Activated naive CD4-positive, alpha-beta T cell treated with anti-CD3 and anti-CD28 coated beads, Interleukin-2, amount 50 U/mL, for 24 hours (primary cell): ENCODE results near the gene NAA11.
"Not testable (repeated sequence)": the region's sequence is repeated elsewhere in the genome, so short reads cannot be mapped to it uniquely, and the experiment has no call there.

Source experiments
- H3K27ac Mint-ChIP-seq: one replicate; pipeline ENCODE4 v1.8.0; 2021; ENCODE audit warnings: mild to moderate bottlenecking, mixed read lengths
- H3K27me3 Mint-ChIP-seq: one replicate; pipeline ENCODE4 v1.8.0; 2021; ENCODE audit warnings: mixed read lengths
- H3K36me3 Mint-ChIP-seq: one replicate; pipeline ENCODE4 v1.8.0; 2021; ENCODE audit warnings: mixed read lengths
- H3K4me1 Mint-ChIP-seq: one replicate; pipeline ENCODE4 v1.8.0; 2021; ENCODE audit warnings: mixed read lengths
- H3K4me3 Mint-ChIP-seq: one replicate; pipeline ENCODE4 v1.8.0; 2021; ENCODE audit warnings: mild to moderate bottlenecking, mixed read lengths
- H3K9me3 Mint-ChIP-seq: one replicate; pipeline ENCODE4 v1.8.0; 2021; ENCODE audit warnings: mixed read lengths

Gene NAA11

DNA sequence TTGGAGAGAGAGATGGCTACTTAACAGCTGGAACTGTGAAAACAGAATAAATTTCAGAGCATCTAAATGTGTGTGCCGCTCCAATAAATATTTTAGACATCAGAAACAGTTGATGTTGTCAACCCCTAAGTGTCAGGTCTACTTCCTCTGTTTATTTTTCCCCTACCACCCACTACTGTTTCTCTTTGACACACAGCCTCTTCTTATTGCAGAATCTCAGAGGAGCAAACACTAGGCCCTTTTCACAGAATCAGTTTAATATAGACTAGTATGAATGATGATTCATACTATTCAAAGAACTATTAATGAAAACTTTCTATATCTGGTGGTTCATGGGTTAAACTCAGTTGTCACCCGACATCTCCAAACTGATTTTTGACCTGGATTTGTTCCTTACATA is 33.9 kb downstream of the NAA11 start:
- Mint-ChIP-seq H3K36me3 (no peaks in the 10 kb centered on the region), H3K4me1 (no peaks in the 10 kb centered on the region), H3K27me3 (peaks cover 1% of the 10 kb centered on the region), H3K9me3 (no peaks in the 10 kb centered on the region), H3K27ac (no peak overlapping the region), H3K4me3 (no peak overlapping the region)

GRCh38 chr4:79290376-79290775 is 35.5 kb downstream of the NAA11 start:
- Mint-ChIP-seq H3K4me1 (no peaks in the 10 kb centered on the region), H3K4me3 (no peak overlapping the region), H3K27ac (no peak overlapping the region), H3K9me3 (no peaks in the 10 kb centered on the region), H3K27me3 (peaks cover 1% of the 10 kb centered on the region), H3K36me3 (no peaks in the 10 kb centered on the region)

GRCh38 chr4:79288185-79288584 is 37.7 kb downstream of the NAA11 start:
- Mint-ChIP-seq H3K36me3 (no peaks in the 10 kb centered on the region), H3K27ac (no peak overlapping the region), H3K4me1 (no peaks in the 10 kb centered on the region), H3K9me3 (no peaks in the 10 kb centered on the region), H3K27me3 (no peaks in the 10 kb centered on the region), H3K4me3 (no peak overlapping the region)

DNA sequence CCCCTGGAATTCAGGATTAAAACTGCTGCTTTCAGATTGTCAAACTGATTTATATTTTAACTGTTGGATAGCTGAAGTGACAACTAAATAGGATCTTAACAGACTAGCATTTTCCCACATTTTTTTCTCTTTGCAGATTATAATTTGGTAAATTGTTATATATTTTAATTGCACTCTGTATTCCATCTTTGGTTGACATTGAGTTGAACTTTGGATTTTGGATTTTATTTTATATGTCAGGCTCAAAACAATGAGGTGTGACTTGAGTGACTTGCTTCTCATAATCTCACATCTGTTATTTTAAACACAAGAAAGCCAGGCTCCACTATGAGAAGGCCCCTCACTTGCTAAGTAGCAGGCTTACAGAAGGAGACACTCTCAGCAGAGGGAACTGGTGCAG is 38.1 kb downstream of the NAA11 start:
- H3K4me3 Mint-ChIP-seq: no peak overlapping the region
- H3K4me1 Mint-ChIP-seq: no peaks in the 10 kb centered on the region
- no peak overlapping the region for H3K27ac Mint-ChIP-seq
- H3K27me3 Mint-ChIP-seq: no peaks in the 10 kb centered on the region
- no peaks in the 10 kb centered on the region for H3K36me3 Mint-ChIP-seq
- H3K9me3 Mint-ChIP-seq: no peaks in the 10 kb centered on the region

GRCh38 chr4:79287076-79287475 is 38.8 kb downstream of the NAA11 start:
- H3K9me3 Mint-ChIP-seq: no peaks in the 10 kb centered on the region
- H3K4me3 Mint-ChIP-seq: no peak overlapping the region
- no peaks in the 10 kb centered on the region for H3K4me1 Mint-ChIP-seq
- H3K36me3 Mint-ChIP-seq: no peaks in the 10 kb centered on the region
- no peak overlapping the region for H3K27ac Mint-ChIP-seq
- no peaks in the 10 kb centered on the region for H3K27me3 Mint-ChIP-seq

DNA sequence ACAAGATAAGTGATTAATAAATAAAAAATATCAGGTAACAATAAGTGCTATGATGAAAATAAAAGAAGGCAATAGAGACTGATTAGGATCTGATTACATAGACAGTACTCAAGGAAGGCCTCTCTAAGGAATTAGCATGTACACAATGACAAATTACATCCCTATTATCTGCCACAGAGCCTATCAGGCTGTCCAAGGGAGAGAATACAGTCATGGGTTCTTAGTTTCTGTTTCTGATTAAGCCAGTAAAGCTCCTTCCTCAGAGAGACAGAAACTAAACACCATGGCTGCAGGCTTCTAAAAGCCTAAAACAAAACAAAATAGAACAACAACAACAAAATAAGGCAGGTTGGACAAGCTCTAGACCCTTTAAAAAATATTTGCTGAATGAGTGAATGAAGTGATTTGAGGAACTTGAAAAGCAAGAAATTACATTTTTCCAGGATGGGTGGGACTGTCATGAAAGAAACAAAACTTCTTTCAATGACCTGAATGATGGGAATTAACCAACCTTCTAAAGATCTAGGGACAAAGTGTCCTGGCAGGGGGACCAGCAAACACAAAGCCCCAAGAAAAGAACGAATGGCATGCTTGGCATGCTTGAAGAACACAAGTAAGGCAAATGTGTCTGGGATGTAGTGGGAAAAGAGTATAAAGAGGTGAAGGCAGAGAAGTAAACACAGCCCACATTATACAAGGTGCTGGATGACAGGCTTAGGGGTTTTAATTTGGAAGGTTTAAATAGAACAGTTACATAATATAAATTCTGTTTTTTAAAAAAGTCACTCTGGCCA is 44.1 kb downstream of the NAA11 start:
- Mint-ChIP-seq H3K4me3 (no peak overlapping the region), H3K9me3 (no peaks in the 10 kb centered on the region), H3K27ac (no peak overlapping the region), H3K27me3 (no peaks in the 10 kb centered on the region), H3K36me3 (no peaks in the 10 kb centered on the region), H3K4me1 (no peaks in the 10 kb centered on the region)

DNA sequence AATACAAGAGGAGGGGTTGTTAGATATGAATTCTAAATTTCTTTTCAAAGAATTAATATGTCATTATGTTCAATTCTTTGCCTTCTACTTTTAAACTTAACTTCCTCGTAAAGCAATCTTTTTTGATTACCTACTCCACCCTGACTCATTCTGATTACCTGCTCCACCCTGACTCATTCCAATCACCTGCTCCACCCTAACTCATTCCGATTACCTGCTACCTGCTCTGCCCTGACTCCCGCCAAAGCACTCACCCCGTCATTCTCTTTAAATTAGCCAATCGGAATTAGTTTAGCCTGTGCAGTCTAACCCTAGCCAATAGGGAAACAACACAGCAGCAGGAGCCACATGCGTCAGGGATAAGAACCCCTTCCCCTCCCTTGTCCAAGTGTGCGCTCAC is 48.4 kb downstream of the NAA11 start:
- H3K27me3 Mint-ChIP-seq, H3K27ac Mint-ChIP-seq, H3K4me3 Mint-ChIP-seq, H3K4me1 Mint-ChIP-seq, H3K9me3 Mint-ChIP-seq, H3K36me3 Mint-ChIP-seq: not testable (repeated sequence)

DNA sequence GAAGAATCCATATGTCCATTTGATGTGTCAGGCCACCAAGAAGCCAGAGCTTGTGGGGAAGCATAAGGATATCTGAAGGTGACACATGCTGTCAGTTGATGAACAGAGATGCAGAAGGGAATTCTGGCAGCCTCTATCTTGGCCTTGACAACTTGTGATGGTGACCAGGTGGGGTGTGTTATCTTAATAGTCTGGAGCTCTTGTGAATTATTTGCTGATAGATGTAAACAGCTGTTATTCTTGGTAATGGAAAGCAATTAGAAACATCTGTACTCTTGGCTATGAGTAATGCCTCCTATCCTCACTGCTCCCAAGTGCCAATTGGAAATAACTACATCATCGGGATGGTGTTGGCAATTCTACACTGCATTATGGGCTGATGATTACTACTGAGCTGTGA is 51.9 kb downstream of the NAA11 start:
- no peak overlapping the region for H3K27ac Mint-ChIP-seq
- no peaks in the 10 kb centered on the region for H3K9me3 Mint-ChIP-seq

DNA sequence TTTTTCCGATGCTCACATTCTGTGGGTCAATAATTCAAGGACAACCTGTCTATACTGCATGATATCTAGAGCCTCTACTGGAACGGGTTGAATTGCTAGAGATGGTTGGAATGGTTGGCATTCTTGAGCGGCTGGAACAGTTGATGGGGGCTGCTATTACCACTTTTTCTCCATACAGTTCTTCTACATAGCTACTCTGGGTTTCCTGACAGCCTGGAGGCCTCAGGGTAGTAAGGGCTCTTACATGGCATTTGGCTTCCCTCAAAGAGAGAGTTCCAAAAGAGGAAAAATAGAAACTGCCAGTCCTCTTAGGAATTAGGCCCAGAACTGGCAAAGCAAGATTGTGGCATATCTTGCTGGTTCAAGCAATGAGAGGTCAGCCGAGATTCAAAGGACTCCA is 53.1 kb downstream of the NAA11 start:
- no peaks in the 10 kb centered on the region for H3K9me3 Mint-ChIP-seq
- H3K27ac Mint-ChIP-seq: no peak overlapping the region
- H3K36me3 Mint-ChIP-seq: no peaks in the 10 kb centered on the region
- no peak overlapping the region for H3K4me3 Mint-ChIP-seq
- H3K4me1 Mint-ChIP-seq: no peaks in the 10 kb centered on the region
- H3K27me3 Mint-ChIP-seq: no peaks in the 10 kb centered on the region

More for the DNA sequence above, 51.9 kb downstream of the NAA11 start:
- no peaks in the 10 kb centered on the region for H3K4me1 Mint-ChIP-seq
- H3K27me3 Mint-ChIP-seq: no peaks in the 10 kb centered on the region
- H3K4me3 Mint-ChIP-seq: no peak overlapping the region
- H3K36me3 Mint-ChIP-seq: no peaks in the 10 kb centered on the region

DNA sequence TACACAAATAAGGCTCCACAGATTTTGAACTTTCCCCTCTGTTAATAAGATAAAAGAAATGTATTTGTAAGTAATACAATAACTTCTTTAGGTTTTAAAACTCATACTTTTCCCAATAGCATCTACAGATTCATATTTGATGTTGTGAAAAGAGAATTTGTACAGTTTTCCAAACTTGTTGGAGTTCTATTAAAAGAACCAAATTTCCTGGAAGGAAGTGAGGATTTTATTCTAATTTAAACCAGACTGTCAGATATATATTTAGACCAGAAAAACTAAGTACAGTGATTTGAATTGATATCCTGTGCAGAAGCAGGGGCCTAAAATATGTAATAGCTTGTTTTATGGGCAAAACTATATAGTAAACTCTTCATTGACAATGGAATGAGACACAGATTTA is 53.7 kb downstream of the NAA11 start:
- H3K36me3 Mint-ChIP-seq: no peaks in the 10 kb centered on the region
- H3K4me1 Mint-ChIP-seq: no peaks in the 10 kb centered on the region
- no peaks in the 10 kb centered on the region for H3K9me3 Mint-ChIP-seq
- no peak overlapping the region for H3K4me3 Mint-ChIP-seq
- no peaks in the 10 kb centered on the region for H3K27me3 Mint-ChIP-seq
- H3K27ac Mint-ChIP-seq: no peak overlapping the region

GRCh38 chr4:79267671-79268070 is 58.2 kb downstream of the NAA11 start:
- H3K27ac Mint-ChIP-seq: no peak overlapping the region
- no peaks in the 10 kb centered on the region for H3K4me1 Mint-ChIP-seq
- no peaks in the 10 kb centered on the region for H3K36me3 Mint-ChIP-seq
- no peak overlapping the region for H3K4me3 Mint-ChIP-seq
- no peaks in the 10 kb centered on the region for H3K27me3 Mint-ChIP-seq
- no peaks in the 10 kb centered on the region for H3K9me3 Mint-ChIP-seq
